ENCODE results near the gene EFHD1.

GRCh38 chr2:232667989-232668583 is 34.7 kb downstream of the EFHD1 start:
- TF ChIP-seq POLR2A (IDR thresholded peaks at IDR 0.05; ENCODE audit: low read depth, low read length): no peak
- TF ChIP-seq POLR2AphosphoS5 (IDR thresholded peaks at IDR 0.05; ENCODE audit: low read depth, low read length): no peak
- no peak for TF ChIP-seq TAF1 (IDR thresholded peaks at IDR 0.05; ENCODE audit: borderline replicate concordance, low read depth, low read length)
